ENCODE data around the gene GSE1. TPM values are rescaled to one million over a fixed set of nuclear protein-coding genes. Genes with fewer than 3 reads are reported as not detected.

GSE1 gene
- total and polyA plus RNA-seq, 2 experiments from 2014 or later, result 27.9 to 43.5 TPM

GRCh38 chr16:85704011-85704410, 90.9 kb downstream of the GSE1 start:
- H3K9me2 ChIP-seq (replicated peaks; ENCODE audit: insufficient read depth), result no peaks in the 10 kb centered on the region
- no peak overlapping the region for H3K4me2 ChIP-seq
- H3K79me2 ChIP-seq, result no peaks in the 10 kb centered on the region
- no peaks in the 10 kb centered on the region for H3K4me1 ChIP-seq (ENCODE audit: insufficient read depth)
- H3K9me3 ChIP-seq (ENCODE audit: low read depth), result no peaks in the 10 kb centered on the region
- no peaks in the 10 kb centered on the region for H3K27me3 ChIP-seq
- H2AFZ ChIP-seq, result no peak overlapping the region
- DNase-seq (ENCODE audit: low spot score), result no peak
- 90% methylated on average over 11 of the region's 11 CpGs for WGBS (ENCODE audit: low lambda C conversion rate, missing lambda C conversion rate)
- H4K20me1 ChIP-seq (ENCODE audit: insufficient read depth, poor library complexity, severe bottlenecking), result no peaks in the 10 kb centered on the region
- H3K4me3 ChIP-seq, result no peak overlapping the region
- no peak for TF ChIP-seq CTCF (IDR thresholded peaks at IDR 0.05; ENCODE audit: poor library complexity)
- no peak overlapping the region for H3K27ac ChIP-seq
- no peaks in the 10 kb centered on the region for H3K36me3 ChIP-seq (replicated peaks; ENCODE audit: insufficient read depth, low read depth)

- Histone ChIP-seq H3K4me2 (no peak overlapping the region), H3K4me1 (ENCODE audit: insufficient read depth) (no peaks in the 10 kb centered on the region), H3K9me2 (replicated peaks; ENCODE audit: insufficient read depth) (no peaks in the 10 kb centered on the region), H3K36me3 (replicated peaks; ENCODE audit: insufficient read depth, low read depth) (no peaks in the 10 kb centered on the region), H2AFZ (no peak overlapping the region), H3K27ac (no peak overlapping the region), H4K20me1 (ENCODE audit: insufficient read depth, poor library complexity, severe bottlenecking) (no peaks in the 10 kb centered on the region), H3K4me3 (no peak overlapping the region), H3K9me3 (ENCODE audit: low read depth) (no peaks in the 10 kb centered on the region), H3K27me3 (no peaks in the 10 kb centered on the region), H3K79me2 (no peaks in the 10 kb centered on the region)
- TF ChIP-seq CTCF (IDR thresholded peaks at IDR 0.05; ENCODE audit: poor library complexity) (no peak), EZH2 (IDR thresholded peaks at IDR 0.05; ENCODE audit: borderline replicate concordance) (no peak), EZH2phosphoT487 (IDR thresholded peaks at IDR 0.05; ENCODE audit: low read depth, severe bottlenecking, unreplicated experiment) (no peak)
- 91% methylated on average over 20 of the region's 20 CpGs for WGBS (ENCODE audit: low lambda C conversion rate, missing lambda C conversion rate)
- DNase-seq (ENCODE audit: low spot score), result no peak
Measured at GRCh38 chr16:85704900-85705846, 92.1 kb downstream of the GSE1 start.

- TF ChIP-seq EZH2phosphoT487 (IDR thresholded peaks at IDR 0.05; ENCODE audit: low read depth, severe bottlenecking, unreplicated experiment) (no peak), CTCF (IDR thresholded peaks at IDR 0.05; ENCODE audit: poor library complexity) (no peak)
- 94% methylated on average over 11 of the region's 11 CpGs for WGBS (ENCODE audit: low lambda C conversion rate, missing lambda C conversion rate)
- H2AFZ ChIP-seq, result no peak overlapping the region
- H3K9me2 ChIP-seq (replicated peaks; ENCODE audit: insufficient read depth), result no peaks in the 10 kb centered on the region
- H3K4me3 ChIP-seq, result no peak overlapping the region
- H3K79me2 ChIP-seq, result no peaks in the 10 kb centered on the region
- no peaks in the 10 kb centered on the region for H3K9me3 ChIP-seq (ENCODE audit: low read depth)
- no peak overlapping the region for H3K4me2 ChIP-seq
- H3K27me3 ChIP-seq, result no peaks in the 10 kb centered on the region
- H4K20me1 ChIP-seq (ENCODE audit: insufficient read depth, poor library complexity, severe bottlenecking), result no peaks in the 10 kb centered on the region
- H3K4me1 ChIP-seq (ENCODE audit: insufficient read depth), result no peaks in the 10 kb centered on the region
- no peak for DNase-seq (ENCODE audit: low spot score)
- H3K36me3 ChIP-seq (replicated peaks; ENCODE audit: insufficient read depth, low read depth), result no peaks in the 10 kb centered on the region
- no peak overlapping the region for H3K27ac ChIP-seq
Measured at GRCh38 chr16:85706449-85707034, 93.4 kb downstream of the GSE1 start.
